MM.1S (cell line): Measurements from ENCODE around the gene MGST3.

Source experiments
- DNase-seq: peaks from one replicate; pipeline ENCODE4 v3.0.0-alpha.2; 2015
- H2AFZ ChIP-seq: fragments of 300-600 bp; sonication (generic); 2 replicates; pipeline ENCODE4 v1.6.0; 2016; ENCODE audit warnings: antibody characterized with exemption, low read length
- H3F3A ChIP-seq: fragments of 300-600 bp; sonication (generic); 2 replicates; pipeline ENCODE4 v1.6.1; 2016; ENCODE audit warnings: mild to moderate bottlenecking, antibody characterized with exemption, low read length, moderate library complexity, mixed read lengths; ENCODE audit not compliant: insufficient read depth
- H3K27ac ChIP-seq: fragments of 300-600 bp; sonication (generic); 2 replicates; pipeline ENCODE4 v1.5.1; 2016; ENCODE audit warnings: mild to moderate bottlenecking, low read length
- H3K27me3 ChIP-seq: fragments of 300-600 bp; sonication (generic); replicated peaks from 2 replicates; pipeline ENCODE4 v1.6.0; 2016; ENCODE audit warnings: low read length; ENCODE audit not compliant: insufficient read depth
- H3K36me3 ChIP-seq: fragments of 300-600 bp; sonication (generic); replicated peaks from 2 replicates; pipeline ENCODE4 v1.6.1; 2016; ENCODE audit warnings: mild to moderate bottlenecking, low read length, mixed read lengths; ENCODE audit not compliant: insufficient read depth
- H3K4me1 ChIP-seq: fragments of 300-600 bp; sonication (generic); 2 replicates; pipeline ENCODE4 v1.6.1; 2016; ENCODE audit warnings: low read length, mixed read lengths
- H3K4me2 ChIP-seq: fragments of 300-600 bp; sonication (generic); 2 replicates; pipeline ENCODE4 v1.6.0; 2016; ENCODE audit warnings: low read depth, low read length
- H3K4me3 ChIP-seq: fragments of 300-600 bp; sonication (generic); 2 replicates; pipeline ENCODE4 v1.5.1; 2016; ENCODE audit warnings: low read length, mixed read lengths
- H3K79me2 ChIP-seq: fragments of 300-600 bp; sonication (generic); 2 replicates; pipeline ENCODE4 v1.6.1; 2016; ENCODE audit warnings: mixed run types, low read length, mixed read lengths
- H3K9ac ChIP-seq: fragments of 300-600 bp; sonication (generic); 2 replicates; pipeline ENCODE4 v1.6.1; 2016; ENCODE audit warnings: low read length, mixed read lengths
- H3K9me2 ChIP-seq: fragments of 300-600 bp; sonication (generic); replicated peaks from 2 replicates; pipeline ENCODE4 v1.6.1; 2016; ENCODE audit warnings: mild to moderate bottlenecking, low read length, mixed read lengths; ENCODE audit not compliant: insufficient read depth
- H3K9me3 ChIP-seq: fragments of 300-600 bp; sonication (generic); replicated peaks from 2 replicates; pipeline ENCODE4 v1.6.1; 2016; ENCODE audit warnings: mild to moderate bottlenecking, low read length, mixed read lengths; ENCODE audit not compliant: insufficient read depth
- H4K20me1 ChIP-seq: fragments of 300-600 bp; sonication (generic); 2 replicates; pipeline ENCODE4 v1.6.1; 2016; ENCODE audit warnings: mild to moderate bottlenecking, low read length, moderate library complexity, mixed read lengths; ENCODE audit not compliant: insufficient read depth
- CTCF ChIP-seq: fragments of 300-600 bp; sonication (generic); IDR thresholded peaks from 2 replicates; pipeline ENCODE4 v1.5.1; 2016; ENCODE audit warnings: antibody characterized with exemption, low read length, mixed read lengths
- EZH2 ChIP-seq: fragments of 300-600 bp; sonication (generic); optimal IDR thresholded peaks from 2 replicates; pipeline ENCODE3; 2017; ENCODE audit warnings: low read depth, mild to moderate bottlenecking, antibody characterized with exemption, low read length, mixed read lengths
- EZH2phosphoT487 ChIP-seq: fragments of 300-600 bp; sonication (generic); IDR thresholded peaks from 2 replicates; pipeline ENCODE4 v1.6.1; 2018; ENCODE audit warnings: antibody characterized with exemption, low read length

Gene MGST3

GRCh38 chr1:165632152-165632469 is 1.1 kb downstream of the MGST3 start:
- Histone ChIP-seq H3K4me1 (peaks cover 5% of the 10 kb centered on the region), H3K9me3 (no peaks in the 10 kb centered on the region), H3K27me3 (no peaks in the 10 kb centered on the region), H3K79me2 (peaks cover 25% of the 10 kb centered on the region), H3K9me2 (no peaks in the 10 kb centered on the region), H3K36me3 (no peaks in the 10 kb centered on the region), H4K20me1 (no peaks in the 10 kb centered on the region), H3K9ac (peak overlapping the region; percentile 77; the same call in 1 of the 2 replicates), H3K27ac (no peak overlapping the region), H2AFZ (peak overlapping the region; percentile 88), H3K4me3 (peak overlapping the region; percentile 77), H3K4me2 (peak overlapping the region; percentile 86), H3F3A (peaks cover 21% of the 10 kb centered on the region)
- TF ChIP-seq EZH2 (no peak), CTCF (no peak), EZH2phosphoT487 (no peak)
- no peak for DNase-seq

GRCh38 chr1:165632491-165632890 is 1.5 kb downstream of the MGST3 start:
- H3K9ac ChIP-seq, result no peak overlapping the region
- H3K27me3 ChIP-seq, result no peaks in the 10 kb centered on the region
- peak overlapping the region; percentile 86; the same call in 1 of the 2 replicates for H3K4me2 ChIP-seq
- no peak overlapping the region for H3K4me3 ChIP-seq
- no peaks in the 10 kb centered on the region for H3K9me2 ChIP-seq
- H3K36me3 ChIP-seq, result no peaks in the 10 kb centered on the region
- H3K4me1 ChIP-seq, result peaks cover 5% of the 10 kb centered on the region
- H4K20me1 ChIP-seq, result no peaks in the 10 kb centered on the region
- H3K9me3 ChIP-seq, result no peaks in the 10 kb centered on the region
- TF ChIP-seq EZH2, result no peak
- no peak for TF ChIP-seq CTCF
- TF ChIP-seq EZH2phosphoT487, result no peak
- H3K27ac ChIP-seq, result no peak overlapping the region
- H3K79me2 ChIP-seq, result peaks cover 25% of the 10 kb centered on the region
- no peak overlapping the region for H2AFZ ChIP-seq
- peaks cover 21% of the 10 kb centered on the region for H3F3A ChIP-seq
- DNase-seq, result no peak

GRCh38 chr1:165633614-165634013 is 2.6 kb downstream of the MGST3 start:
- H3K4me3 ChIP-seq, result no peak overlapping the region
- H3K9me2 ChIP-seq, result no peaks in the 10 kb centered on the region
- H4K20me1 ChIP-seq, result no peaks in the 10 kb centered on the region
- H3K9ac ChIP-seq, result no peak overlapping the region
- H3K79me2 ChIP-seq, result peaks cover 25% of the 10 kb centered on the region
- H3K27ac ChIP-seq, result no peak overlapping the region
- no peaks in the 10 kb centered on the region for H3K27me3 ChIP-seq
- DNase-seq, result no peak
- H2AFZ ChIP-seq, result no peak overlapping the region
- no peak overlapping the region for H3K4me2 ChIP-seq
- peaks cover 21% of the 10 kb centered on the region for H3F3A ChIP-seq
- peaks cover 5% of the 10 kb centered on the region for H3K4me1 ChIP-seq
- H3K9me3 ChIP-seq, result no peaks in the 10 kb centered on the region
- TF ChIP-seq EZH2phosphoT487, result no peak
- no peak for TF ChIP-seq EZH2
- no peak for TF ChIP-seq CTCF
- H3K36me3 ChIP-seq, result no peaks in the 10 kb centered on the region
